Suppressor macrophage (primary cell): ENCODE results near the gene KCNQ1.
"Not testable (repeated sequence)": the region's sequence is repeated elsewhere in the genome, so short reads cannot be mapped to it uniquely, and the experiment has no call there.

Source experiments
- DNase-seq, 4 experiments: peaks; one replicate each; pipeline ENCODE4 v3.0.0-alpha.2; 2020 to 2022

KCNQ1 gene

GRCh38 chr11:2595204-2595603 lies 150.4 kb downstream of the KCNQ1 start:
- DNase-seq = no peak

- no peak for DNase-seq
These were observed 154.9 kb downstream of the KCNQ1 start for GRCh38 chr11:2599561-2600189.

GRCh38 chr11:2609345-2609744 lies 164.5 kb downstream of the KCNQ1 start:
- DNase-seq = no peak

- DNase-seq = no peak
These were observed 168.2 kb downstream of the KCNQ1 start for GRCh38 chr11:2612884-2613571.

GRCh38 chr11:2621894-2622293 lies 177.1 kb downstream of the KCNQ1 start:
- peak in 2 of 4 experiments; percentile 1 to 28 for DNase-seq

GRCh38 chr11:2625183-2625582 lies 180.4 kb downstream of the KCNQ1 start:
- DNase-seq = no peak

- no peak for DNase-seq
These were observed 185.9 kb downstream of the KCNQ1 start for GRCh38 chr11:2630679-2631078.

GRCh38 chr11:2631161-2631560 lies 186.4 kb downstream of the KCNQ1 start:
- DNase-seq = no peak

- not testable (repeated sequence) for DNase-seq
These were observed 195.0 kb downstream of the KCNQ1 start for GRCh38 chr11:2639763-2640162.

GRCh38 chr11:2641623-2642022 lies 196.8 kb downstream of the KCNQ1 start:
- DNase-seq = no peak

- no peak for DNase-seq
These were observed 198.9 kb downstream of the KCNQ1 start for GRCh38 chr11:2643746-2644145.

- DNase-seq = no peak
These were observed 200.3 kb downstream of the KCNQ1 start for GRCh38 chr11:2644844-2645778.

GRCh38 chr11:2645779-2646118 lies 200.9 kb downstream of the KCNQ1 start:
- DNase-seq = no peak

GRCh38 chr11:2647167-2647566 lies 202.4 kb downstream of the KCNQ1 start:
- DNase-seq = no peak

GRCh38 chr11:2647953-2648352 lies 203.1 kb downstream of the KCNQ1 start:
- no peak for DNase-seq

GRCh38 chr11:2649400-2649799 lies 204.6 kb downstream of the KCNQ1 start:
- DNase-seq = no peak

- no peak for DNase-seq
These were observed 205.0 kb downstream of the KCNQ1 start for GRCh38 chr11:2649848-2650247.

- DNase-seq = no peak
These were observed 205.6 kb downstream of the KCNQ1 start for GRCh38 chr11:2650343-2650867.

GRCh38 chr11:2651054-2651617 lies 206.3 kb downstream of the KCNQ1 start:
- no peak for DNase-seq

GRCh38 chr11:2651826-2652271 lies 207.0 kb downstream of the KCNQ1 start:
- DNase-seq = no peak

- DNase-seq = no peak
These were observed 207.8 kb downstream of the KCNQ1 start for GRCh38 chr11:2652333-2653197.

GRCh38 chr11:2653198-2653551 lies 208.4 kb downstream of the KCNQ1 start:
- no peak for DNase-seq
